ENCODE data around the gene SCARB1.

The SCARB1 gene

DNA sequence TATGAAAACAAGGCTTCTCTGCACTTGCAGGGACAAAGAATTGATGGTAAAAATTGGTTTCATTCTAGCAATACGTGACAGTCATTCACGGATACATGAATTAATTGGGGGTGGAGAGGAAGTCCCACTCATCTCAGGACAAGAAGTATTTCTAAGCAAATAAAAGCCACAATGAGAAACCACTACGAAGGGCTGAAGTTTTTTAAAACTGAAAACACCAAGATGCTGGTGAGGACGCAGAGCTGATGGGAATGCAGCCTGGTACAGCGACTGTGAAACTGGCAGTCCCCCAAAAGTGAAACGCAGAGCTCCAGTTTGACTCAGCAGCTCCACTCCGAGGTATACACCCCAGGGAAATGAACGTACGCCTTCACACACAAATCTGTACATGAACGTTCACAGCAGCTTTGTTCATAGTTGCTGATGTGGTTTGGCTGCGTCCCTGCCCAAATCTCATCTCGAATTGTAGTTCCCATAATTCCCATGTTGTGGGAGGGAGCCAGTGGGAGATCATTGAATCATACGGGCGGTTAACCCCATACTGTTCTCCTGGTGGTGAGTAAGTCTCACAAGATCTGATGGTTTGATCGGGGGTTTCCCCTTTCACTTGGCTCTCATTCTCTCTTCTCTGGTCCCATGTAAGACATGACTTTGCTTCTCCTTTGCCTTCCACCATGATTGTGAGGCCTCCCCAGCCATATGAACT lies 89.0 kb downstream of the SCARB1 start:
- H3K79me2 ChIP-seq (ENCODE audit: control insufficient read depth, insufficient read depth, low read length): no peaks in the 10 kb centered on the region
- H3K27me3 ChIP-seq (ENCODE audit: insufficient read depth, low read length, poor library complexity): no peaks in the 10 kb centered on the region
- no peak overlapping the region for H3K9ac ChIP-seq (ENCODE audit: low read length)
- no peaks in the 10 kb centered on the region for H3K36me3 ChIP-seq (ENCODE audit: control insufficient read depth, insufficient read depth, low read length)
- no peak overlapping the region for H3K4ac ChIP-seq (ENCODE audit: low read depth, low read length)
- no peak overlapping the region for H3K4me3 ChIP-seq (ENCODE audit: low read length)
- H3K79me1 ChIP-seq (ENCODE audit: low read length): no peaks in the 10 kb centered on the region
- H3K4me2 ChIP-seq (ENCODE audit: low read length): no peak overlapping the region
- DNase-seq: peak; percentile 30
- H2BK5ac ChIP-seq (ENCODE audit: low read length): no peak overlapping the region
- no peak overlapping the region for H2AK5ac ChIP-seq (ENCODE audit: low read length)
- H3K4me1 ChIP-seq (ENCODE audit: control insufficient read depth, low read depth, low read length): no peaks in the 10 kb centered on the region
- no peak overlapping the region for H3K23ac ChIP-seq (ENCODE audit: low read length)
- no CpG with 5 or more reads among the region's 15 CpGs for WGBS (ENCODE audit: extremely low coverage, insufficient coverage, low lambda C conversion rate)
- no peak overlapping the region for H3K27ac ChIP-seq (ENCODE audit: low read depth, low read length)
- no peak overlapping the region for H3K56ac ChIP-seq (ENCODE audit: low read length)
- no peak overlapping the region for H3K18ac ChIP-seq (ENCODE audit: low read length)
- H2BK120ac ChIP-seq (ENCODE audit: low read depth, low read length): no peak overlapping the region
- no peak overlapping the region for H2BK15ac ChIP-seq (replicated peaks; ENCODE audit: low read depth)
- no peak overlapping the region for H4K8ac ChIP-seq (ENCODE audit: low read depth, low read length)
- no peak overlapping the region for H4K5ac ChIP-seq (ENCODE audit: low read length)

DNA sequence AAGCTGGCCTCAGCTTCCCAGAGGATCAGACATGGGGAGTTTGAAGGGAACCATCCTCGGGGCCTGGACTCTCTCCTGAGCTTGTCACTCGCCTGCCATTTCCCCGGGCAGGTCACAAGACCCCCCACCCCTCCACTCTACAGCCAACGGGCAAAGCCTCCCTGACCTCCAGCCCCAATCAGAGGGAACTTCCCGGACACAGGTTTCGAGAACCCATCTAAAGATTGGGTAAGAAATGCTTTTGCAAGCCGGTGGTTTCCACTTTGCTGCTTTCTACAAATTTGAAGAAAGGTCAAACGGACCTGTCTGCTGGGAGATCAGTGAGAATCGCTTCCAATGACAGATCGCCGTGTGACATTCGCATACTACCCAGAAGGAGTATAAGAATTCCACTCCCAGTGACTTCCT lies 89.6 kb downstream of the SCARB1 start:
- H3K36me3 ChIP-seq (ENCODE audit: control insufficient read depth, insufficient read depth, low read length): no peaks in the 10 kb centered on the region
- H3K4ac ChIP-seq (ENCODE audit: low read depth, low read length): no peak overlapping the region
- no peaks in the 10 kb centered on the region for H3K4me1 ChIP-seq (ENCODE audit: control insufficient read depth, low read depth, low read length)
- H3K23ac ChIP-seq (ENCODE audit: low read length): no peak overlapping the region
- H2BK120ac ChIP-seq (ENCODE audit: low read depth, low read length): no peak overlapping the region
- WGBS (ENCODE audit: extremely low coverage, insufficient coverage, low lambda C conversion rate): no CpG with 5 or more reads among the region's 12 CpGs
- no peak overlapping the region for H2BK15ac ChIP-seq (replicated peaks; ENCODE audit: low read depth)
- DNase-seq: no peak
- H3K4me3 ChIP-seq (ENCODE audit: low read length): no peak overlapping the region
- H3K9ac ChIP-seq (ENCODE audit: low read length): no peak overlapping the region
- H3K56ac ChIP-seq (ENCODE audit: low read length): no peak overlapping the region
- H2BK5ac ChIP-seq (ENCODE audit: low read length): no peak overlapping the region
- H3K27me3 ChIP-seq (ENCODE audit: insufficient read depth, low read length, poor library complexity): no peaks in the 10 kb centered on the region
- H4K5ac ChIP-seq (ENCODE audit: low read length): no peak overlapping the region
- H3K79me2 ChIP-seq (ENCODE audit: control insufficient read depth, insufficient read depth, low read length): no peaks in the 10 kb centered on the region
- H4K8ac ChIP-seq (ENCODE audit: low read depth, low read length): no peak overlapping the region
- H3K18ac ChIP-seq (ENCODE audit: low read length): no peak overlapping the region
- H3K79me1 ChIP-seq (ENCODE audit: low read length): no peaks in the 10 kb centered on the region
- no peak overlapping the region for H3K4me2 ChIP-seq (ENCODE audit: low read length)
- H3K27ac ChIP-seq (ENCODE audit: low read depth, low read length): no peak overlapping the region
- no peak overlapping the region for H2AK5ac ChIP-seq (ENCODE audit: low read length)

GRCh38 chr12:124772289-124773170 lies 91.1 kb downstream of the SCARB1 start:
- Histone ChIP-seq H2BK5ac (ENCODE audit: low read length) (no peak overlapping the region), H3K27me3 (ENCODE audit: insufficient read depth, low read length, poor library complexity) (no peaks in the 10 kb centered on the region), H3K79me1 (ENCODE audit: low read length) (no peaks in the 10 kb centered on the region), H3K9ac (ENCODE audit: low read length) (no peak overlapping the region), H3K36me3 (ENCODE audit: control insufficient read depth, insufficient read depth, low read length) (no peaks in the 10 kb centered on the region), H2BK15ac (replicated peaks; ENCODE audit: low read depth) (no peak overlapping the region), H3K79me2 (ENCODE audit: control insufficient read depth, insufficient read depth, low read length) (no peaks in the 10 kb centered on the region), H3K23ac (ENCODE audit: low read length) (no peak overlapping the region), H2BK120ac (ENCODE audit: low read depth, low read length) (no peak overlapping the region), H4K8ac (ENCODE audit: low read depth, low read length) (no peak overlapping the region), H3K4me1 (ENCODE audit: control insufficient read depth, low read depth, low read length) (no peaks in the 10 kb centered on the region), H3K4me2 (ENCODE audit: low read length) (no peak overlapping the region), H4K5ac (ENCODE audit: low read length) (no peak overlapping the region), H3K4me3 (ENCODE audit: low read length) (no peak overlapping the region), H3K56ac (ENCODE audit: low read length) (no peak overlapping the region), H3K4ac (ENCODE audit: low read depth, low read length) (no peak overlapping the region), H3K27ac (ENCODE audit: low read depth, low read length) (no peak overlapping the region), H3K18ac (ENCODE audit: low read length) (no peak overlapping the region), H2AK5ac (ENCODE audit: low read length) (no peak overlapping the region)
- WGBS (ENCODE audit: extremely low coverage, insufficient coverage, low lambda C conversion rate): no CpG with 5 or more reads among the region's 26 CpGs
- DNase-seq: peak; percentile 23

DNA sequence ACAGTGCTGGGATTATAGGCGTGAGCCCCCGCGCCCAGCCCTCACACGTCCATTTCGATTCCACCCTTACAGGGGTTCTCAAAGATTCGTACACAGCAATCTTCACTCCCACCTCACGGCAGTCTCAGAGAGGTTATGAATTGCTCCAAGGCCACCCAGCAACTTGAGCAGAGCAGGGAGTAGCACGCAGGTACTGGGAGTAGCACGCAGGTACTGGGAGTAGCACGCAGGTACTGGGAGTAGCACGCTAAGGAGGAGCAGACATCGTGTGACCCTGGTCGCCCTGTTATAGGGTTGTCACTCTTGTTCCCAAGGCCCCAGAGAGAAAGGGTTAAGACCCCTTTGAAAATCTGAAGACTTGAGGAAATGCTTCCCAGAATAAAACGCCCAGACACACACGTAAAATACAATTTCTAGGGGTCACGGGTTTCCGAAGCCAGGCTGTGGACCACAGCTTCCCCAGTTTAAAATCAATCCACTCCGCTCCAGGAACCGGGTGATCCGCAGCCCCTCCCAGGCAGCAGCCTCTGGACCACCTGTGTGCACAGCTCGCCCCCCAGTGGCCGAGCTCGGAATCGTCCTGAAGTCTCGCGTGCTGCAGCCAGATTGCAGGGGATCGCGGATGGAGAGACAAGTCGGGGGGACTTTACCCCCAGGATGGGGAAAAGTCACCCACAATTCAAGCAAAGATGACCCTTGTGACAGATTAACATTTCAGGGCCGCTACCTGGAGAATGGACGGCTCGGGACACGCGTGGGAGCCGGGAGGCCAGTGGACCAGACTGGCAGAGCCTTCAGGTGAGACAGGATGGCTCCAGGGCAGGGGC lies 92.0 kb downstream of the SCARB1 start:
- no peak overlapping the region for H4K8ac ChIP-seq (ENCODE audit: low read depth, low read length)
- H3K4me2 ChIP-seq (ENCODE audit: low read length): no peak overlapping the region
- no peak overlapping the region for H4K5ac ChIP-seq (ENCODE audit: low read length)
- H2AK5ac ChIP-seq (ENCODE audit: low read length): no peak overlapping the region
- no peak overlapping the region for H3K4ac ChIP-seq (ENCODE audit: low read depth, low read length)
- no peak overlapping the region for H3K4me3 ChIP-seq (ENCODE audit: low read length)
- H3K27ac ChIP-seq (ENCODE audit: low read depth, low read length): no peak overlapping the region
- H2BK120ac ChIP-seq (ENCODE audit: low read depth, low read length): no peak overlapping the region
- no peaks in the 10 kb centered on the region for H3K79me2 ChIP-seq (ENCODE audit: control insufficient read depth, insufficient read depth, low read length)
- H2BK15ac ChIP-seq (replicated peaks; ENCODE audit: low read depth): no peak overlapping the region
- H3K79me1 ChIP-seq (ENCODE audit: low read length): no peaks in the 10 kb centered on the region
- H3K56ac ChIP-seq (ENCODE audit: low read length): peak overlapping the region; percentile 34
- peak; percentile 73 for DNase-seq
- WGBS (ENCODE audit: extremely low coverage, insufficient coverage, low lambda C conversion rate): no CpG with 5 or more reads among the region's 35 CpGs
- H3K36me3 ChIP-seq (ENCODE audit: control insufficient read depth, insufficient read depth, low read length): no peaks in the 10 kb centered on the region
- no peak overlapping the region for H3K9ac ChIP-seq (ENCODE audit: low read length)
- no peak overlapping the region for H3K23ac ChIP-seq (ENCODE audit: low read length)
- H3K4me1 ChIP-seq (ENCODE audit: control insufficient read depth, low read depth, low read length): no peaks in the 10 kb centered on the region
- H3K18ac ChIP-seq (ENCODE audit: low read length): no peak overlapping the region
- no peaks in the 10 kb centered on the region for H3K27me3 ChIP-seq (ENCODE audit: insufficient read depth, low read length, poor library complexity)
- H2BK5ac ChIP-seq (ENCODE audit: low read length): no peak overlapping the region

- H2BK15ac ChIP-seq (replicated peaks; ENCODE audit: low read depth): no peak overlapping the region
- no peaks in the 10 kb centered on the region for H3K79me1 ChIP-seq (ENCODE audit: low read length)
- no peak overlapping the region for H3K56ac ChIP-seq (ENCODE audit: low read length)
- WGBS (ENCODE audit: extremely low coverage, insufficient coverage, low lambda C conversion rate): no CpG with 5 or more reads among the region's 5 CpGs
- no peak overlapping the region for H3K18ac ChIP-seq (ENCODE audit: low read length)
- no peak overlapping the region for H3K4me2 ChIP-seq (ENCODE audit: low read length)
- no peak overlapping the region for H4K8ac ChIP-seq (ENCODE audit: low read depth, low read length)
- no peak for DNase-seq
- H2BK120ac ChIP-seq (ENCODE audit: low read depth, low read length): no peak overlapping the region
- no peak overlapping the region for H3K4ac ChIP-seq (ENCODE audit: low read depth, low read length)
- H3K27me3 ChIP-seq (ENCODE audit: insufficient read depth, low read length, poor library complexity): no peaks in the 10 kb centered on the region
- H3K36me3 ChIP-seq (ENCODE audit: control insufficient read depth, insufficient read depth, low read length): no peaks in the 10 kb centered on the region
- H3K4me3 ChIP-seq (ENCODE audit: low read length): no peak overlapping the region
- H4K5ac ChIP-seq (ENCODE audit: low read length): no peak overlapping the region
- no peak overlapping the region for H3K27ac ChIP-seq (ENCODE audit: low read depth, low read length)
- H3K4me1 ChIP-seq (ENCODE audit: control insufficient read depth, low read depth, low read length): no peaks in the 10 kb centered on the region
- H2BK5ac ChIP-seq (ENCODE audit: low read length): no peak overlapping the region
- H2AK5ac ChIP-seq (ENCODE audit: low read length): no peak overlapping the region
- no peak overlapping the region for H3K23ac ChIP-seq (ENCODE audit: low read length)
- H3K9ac ChIP-seq (ENCODE audit: low read length): no peak overlapping the region
- no peaks in the 10 kb centered on the region for H3K79me2 ChIP-seq (ENCODE audit: control insufficient read depth, insufficient read depth, low read length)
These were observed 92.9 kb downstream of the SCARB1 start for GRCh38 chr12:124770728-124771127.

All from mesendoderm (in vitro differentiated cells).